ENCODE measurements around the gene AANAT. TPM values are rescaled to one million over a fixed set of nuclear protein-coding genes. Genes with fewer than 3 reads are reported as not detected.

The AANAT gene
- total RNA-seq, 4 donors from 2014 or later = not detected

DNA sequence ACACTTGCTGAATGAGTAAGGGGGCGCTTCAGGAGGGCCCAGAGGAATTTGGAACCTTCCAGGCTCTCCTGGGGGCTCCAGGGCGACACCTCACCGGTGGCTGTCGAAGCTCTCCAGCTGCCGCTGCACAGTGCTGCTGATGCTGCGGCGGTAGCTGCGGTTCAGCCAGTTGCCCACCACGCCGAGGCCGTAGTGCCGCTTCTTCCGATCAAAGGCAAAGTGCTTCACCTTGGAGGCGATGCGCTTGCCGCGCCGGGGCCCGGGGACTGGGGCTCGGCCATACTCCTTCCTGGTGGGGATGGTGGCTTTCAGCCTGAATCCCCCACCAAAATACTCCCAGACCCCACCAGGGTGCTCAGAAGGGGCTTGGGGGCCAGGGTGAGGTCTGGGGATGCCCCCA lies 9.3 kb downstream of the AANAT start:
- H3K4me3 ChIP-seq = no peak overlapping the region
- H3K9me3 ChIP-seq = no peaks in the 10 kb centered on the region
- DNase-seq = no peak
- no peaks in the 10 kb centered on the region for H3K4me1 ChIP-seq
- H3K36me3 ChIP-seq = no peaks in the 10 kb centered on the region
- intact Hi-C loops (cut with DNase I; ENCODE audit: low total_unique reads) = no loop called here
- TF ChIP-seq POLR2A (IDR thresholded peaks at IDR 0.05) = no peak
- TF ChIP-seq, protein P1, sequence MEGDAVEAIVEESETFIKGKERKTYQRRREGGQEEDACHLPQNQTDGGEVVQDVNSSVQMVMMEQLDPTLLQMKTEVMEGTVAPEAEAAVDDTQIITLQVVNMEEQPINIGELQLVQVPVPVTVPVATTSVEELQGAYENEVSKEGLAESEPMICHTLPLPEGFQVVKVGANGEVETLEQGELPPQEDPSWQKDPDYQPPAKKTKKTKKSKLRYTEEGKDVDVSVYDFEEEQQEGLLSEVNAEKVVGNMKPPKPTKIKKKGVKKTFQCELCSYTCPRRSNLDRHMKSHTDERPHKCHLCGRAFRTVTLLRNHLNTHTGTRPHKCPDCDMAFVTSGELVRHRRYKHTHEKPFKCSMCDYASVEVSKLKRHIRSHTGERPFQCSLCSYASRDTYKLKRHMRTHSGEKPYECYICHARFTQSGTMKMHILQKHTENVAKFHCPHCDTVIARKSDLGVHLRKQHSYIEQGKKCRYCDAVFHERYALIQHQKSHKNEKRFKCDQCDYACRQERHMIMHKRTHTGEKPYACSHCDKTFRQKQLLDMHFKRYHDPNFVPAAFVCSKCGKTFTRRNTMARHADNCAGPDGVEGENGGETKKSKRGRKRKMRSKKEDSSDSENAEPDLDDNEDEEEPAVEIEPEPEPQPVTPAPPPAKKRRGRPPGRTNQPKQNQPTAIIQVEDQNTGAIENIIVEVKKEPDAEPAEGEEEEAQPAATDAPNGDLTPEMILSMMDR (IDR thresholded peaks at IDR 0.05) = no peak
- no peaks in the 10 kb centered on the region for H3K27me3 ChIP-seq
- no peak overlapping the region for H3K27ac ChIP-seq

DNA sequence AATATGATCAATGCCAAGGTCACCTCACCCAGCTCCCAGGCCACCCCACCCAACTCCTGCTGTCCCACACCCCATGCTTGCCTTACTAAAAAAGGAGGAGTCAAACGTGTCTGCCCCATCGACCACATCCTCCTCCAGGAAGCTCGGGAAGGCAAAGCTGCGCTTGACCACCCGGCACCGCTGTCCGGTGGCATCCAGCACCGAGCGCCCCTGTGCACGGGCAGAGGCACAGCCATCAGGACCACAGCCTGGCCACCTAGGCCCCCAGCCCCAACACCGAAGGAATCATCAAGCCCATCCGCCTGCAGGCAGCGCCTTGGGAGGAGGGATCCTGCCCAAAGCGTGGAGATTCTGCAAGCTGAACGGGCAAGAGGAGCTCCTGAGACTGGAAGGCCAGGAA lies 10.2 kb downstream of the AANAT start:
- DNase-seq = no peak
- Histone ChIP-seq H3K4me3 (no peak overlapping the region), H3K27ac (no peak overlapping the region), H3K4me1 (no peaks in the 10 kb centered on the region), H3K27me3 (no peaks in the 10 kb centered on the region), H3K9me3 (no peaks in the 10 kb centered on the region), H3K36me3 (no peaks in the 10 kb centered on the region)
- intact Hi-C loops (cut with DNase I; ENCODE audit: low total_unique reads) = no loop called here
- no peak for TF ChIP-seq POLR2A (IDR thresholded peaks at IDR 0.05)
- TF ChIP-seq, protein P1 (IDR thresholded peaks at IDR 0.05) = no peak

DNA sequence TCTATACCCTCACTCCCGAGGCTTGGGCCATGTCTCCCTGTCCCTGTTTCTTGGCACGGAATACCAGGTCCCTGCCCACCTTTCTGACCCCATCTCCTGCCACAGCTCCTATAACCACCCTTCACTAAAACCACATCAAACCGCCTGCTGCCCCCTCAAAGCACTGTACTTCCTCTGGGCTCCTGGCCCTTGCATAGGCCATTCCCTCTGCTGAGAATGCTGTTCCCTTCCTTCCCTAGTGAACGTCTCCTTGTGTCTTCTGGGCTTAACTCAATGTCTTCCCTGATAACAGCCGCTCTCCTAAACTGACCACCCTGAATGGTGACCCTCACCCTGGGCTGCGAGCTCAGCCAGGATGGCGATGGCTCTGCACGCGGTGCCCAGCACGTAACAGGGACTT lies 10.7 kb downstream of the AANAT start:
- H3K4me1 ChIP-seq = no peaks in the 10 kb centered on the region
- H3K27ac ChIP-seq = no peak overlapping the region
- H3K9me3 ChIP-seq = no peaks in the 10 kb centered on the region
- no peak overlapping the region for H3K4me3 ChIP-seq
- no peak for TF ChIP-seq POLR2A (IDR thresholded peaks at IDR 0.05)
- TF ChIP-seq, protein P1 (IDR thresholded peaks at IDR 0.05) = no peak
- no peak for DNase-seq
- intact Hi-C loops (cut with DNase I; ENCODE audit: low total_unique reads) = no loop called here
- H3K27me3 ChIP-seq = no peaks in the 10 kb centered on the region
- H3K36me3 ChIP-seq = no peaks in the 10 kb centered on the region

DNA sequence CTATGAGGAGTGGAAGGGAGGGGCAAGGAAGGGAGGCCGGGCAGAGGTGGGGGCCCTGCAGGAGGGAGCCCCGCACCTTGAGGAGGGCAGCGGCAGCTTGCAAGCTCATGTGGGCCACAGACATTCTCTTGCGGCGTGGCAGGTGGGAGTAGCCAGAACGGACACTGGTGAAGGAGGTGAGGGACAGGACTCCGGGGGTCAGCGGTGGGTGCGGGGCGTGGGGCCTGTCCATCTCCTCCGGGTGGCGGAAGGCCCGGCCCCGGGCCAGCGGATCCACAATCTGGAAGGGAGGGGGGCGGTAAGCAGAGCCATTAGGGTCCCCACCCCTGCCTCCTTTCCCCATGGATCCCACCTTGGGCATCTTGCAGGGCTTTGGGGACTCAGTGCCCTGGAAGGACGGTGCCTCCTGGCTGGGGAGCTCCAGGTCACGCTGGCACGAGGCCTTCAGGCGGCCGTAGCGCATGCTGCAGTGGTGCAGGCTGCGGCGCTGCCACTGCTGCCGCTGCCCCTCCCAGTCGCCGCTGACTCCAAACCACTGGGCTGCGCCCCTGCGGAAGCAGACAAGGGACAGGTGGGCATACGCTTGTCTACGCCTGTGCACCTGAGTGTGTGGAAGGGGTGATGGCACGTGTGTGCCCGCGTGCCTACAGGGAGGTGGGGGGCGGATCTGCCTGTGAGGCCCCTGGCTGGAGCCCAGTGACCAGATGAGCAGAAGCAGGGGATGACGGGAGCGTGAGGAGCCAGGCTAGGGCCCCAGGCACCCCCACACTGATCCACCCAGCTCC lies 11.5 kb downstream of the AANAT start:
- Histone ChIP-seq H3K4me1 (no peaks in the 10 kb centered on the region), H3K9me3 (no peaks in the 10 kb centered on the region), H3K27ac (no peak overlapping the region), H3K4me3 (no peak overlapping the region), H3K36me3 (no peaks in the 10 kb centered on the region), H3K27me3 (no peaks in the 10 kb centered on the region)
- intact Hi-C loops (cut with DNase I; ENCODE audit: low total_unique reads) = no loop called here
- DNase-seq = no peak
- TF ChIP-seq POLR2A (IDR thresholded peaks at IDR 0.05) = no peak
- TF ChIP-seq, protein P1 (IDR thresholded peaks at IDR 0.05) = no peak

DNA sequence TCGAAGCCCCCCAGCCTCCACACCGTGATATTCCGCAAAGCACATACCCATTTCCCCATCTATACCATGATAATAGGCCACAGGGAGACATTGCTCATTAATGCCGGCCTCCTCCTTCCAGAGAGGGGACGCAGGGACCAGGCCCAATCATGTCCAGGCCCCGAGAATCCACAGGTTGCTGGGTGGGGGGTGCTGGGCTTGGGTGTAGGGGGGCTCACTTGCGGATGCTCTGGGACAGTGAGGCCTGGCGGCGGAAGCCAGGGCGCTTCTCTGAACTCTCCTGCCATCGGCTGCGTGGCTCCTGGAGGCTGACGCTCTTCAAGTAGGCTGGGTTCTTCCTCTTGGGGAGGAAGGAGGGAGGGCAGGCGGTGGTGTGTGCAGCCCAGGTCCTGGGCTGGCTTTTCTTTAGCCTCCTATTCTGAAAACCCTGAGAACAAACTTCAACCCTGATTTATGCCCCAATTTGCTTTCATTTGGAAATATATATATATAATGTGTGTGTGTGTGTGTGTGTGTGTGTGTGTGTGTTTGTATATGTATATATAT lies 12.2 kb downstream of the AANAT start:
- no peak for DNase-seq
- no peak for TF ChIP-seq POLR2A (IDR thresholded peaks at IDR 0.05)
- TF ChIP-seq, protein P1 (IDR thresholded peaks at IDR 0.05) = no peak
- no peaks in the 10 kb centered on the region for H3K4me1 ChIP-seq
- no peak overlapping the region for H3K27ac ChIP-seq
- no peaks in the 10 kb centered on the region for H3K36me3 ChIP-seq
- intact Hi-C loops (cut with DNase I; ENCODE audit: low total_unique reads) = no loop called here
- H3K4me3 ChIP-seq = no peak overlapping the region
- no peaks in the 10 kb centered on the region for H3K27me3 ChIP-seq
- H3K9me3 ChIP-seq = no peaks in the 10 kb centered on the region

Measured in uterus (tissue), 4 donors.